OCI-LY7 (cell line): ENCODE results near the gene KCNIP4. TPM values are rescaled to one million over a fixed set of nuclear protein-coding genes. Genes with fewer than 3 reads are reported as not detected.

Experiments
- BruUV-seq: library from RNA; stranded (reverse); fragments of 400-500 nt; replicated peaks from 2 replicates; lab custom pipeline; 2021; lab: Mats Ljungman, UMichigan
- CTCF ChIA-PET: fragments of 300-600 bp; sonication (Branson Sonifier 250); formaldehyde crosslinking; loops from one replicate; lab custom pipeline; 2022; ENCODE audit warnings: antibody characterized with exemption; ENCODE audit not compliant: unreplicated experiment; lab: Charles Lee
- POLR2A ChIA-PET: fragments of 300-600 bp; sonication (Branson Sonifier 250); formaldehyde crosslinking; loops from one replicate; lab custom pipeline; 2022; ENCODE audit warnings: antibody characterized with exemption; lab: Charles Lee
- DNase-seq: peaks from one replicate; pipeline ENCODE4 v3.0.0-alpha.2; 2015; ENCODE audit warnings: low spot score
- H2AFZ ChIP-seq: fragments of 200-600 bp; sonication (generic), shearing (Covaris generic); 2 replicates; pipeline ENCODE4 v1.6.1; 2014; ENCODE audit warnings: mild to moderate bottlenecking, antibody characterized with exemption, low read length, moderate library complexity
- H3K27ac ChIP-seq: fragments of 200-600 bp; sonication (generic); 2 replicates; pipeline ENCODE4 v1.5.1; 2014; ENCODE audit warnings: mixed run types, low read depth, mild to moderate bottlenecking, moderate library complexity, low read length, inconsistent platforms; ENCODE audit not compliant: poor library complexity, severe bottlenecking
- H3K36me3 ChIP-seq: fragments of 200-600 bp; sonication (generic); 2 replicates; pipeline ENCODE4 v1.6.1; 2014; ENCODE audit warnings: mild to moderate bottlenecking, antibody characterized with exemption, low read length, moderate library complexity, mixed read lengths; ENCODE audit not compliant: insufficient read depth
- H3K4me1 ChIP-seq: fragments of 200-600 bp; sonication (generic); 2 replicates; pipeline ENCODE4 v1.5.1; 2014; ENCODE audit warnings: mild to moderate bottlenecking, low read length; ENCODE audit not compliant: insufficient read depth, poor library complexity, severe bottlenecking
- H3K4me2 ChIP-seq: fragments of 200-600 bp; sonication (generic); 2 replicates; pipeline ENCODE4 v1.6.1; 2014; ENCODE audit warnings: mild to moderate bottlenecking, low read length
- H3K4me3 ChIP-seq: fragments of 200-600 bp; sonication (generic); 2 replicates; pipeline ENCODE4 v1.5.1; 2014; ENCODE audit warnings: mild to moderate bottlenecking, low read depth, low read length; ENCODE audit not compliant: poor library complexity, severe bottlenecking
- H3K79me2 ChIP-seq: fragments of 200-600 bp; sonication (generic); 2 replicates; pipeline ENCODE4 v1.6.1; 2016; ENCODE audit warnings: low read depth, mild to moderate bottlenecking, low read length, moderate library complexity, mixed read lengths; ENCODE audit not compliant: insufficient read depth
- H3K9me2 ChIP-seq: fragments of 200-600 bp; sonication (generic); 2 replicates; pipeline ENCODE4 v1.6.1; 2016; ENCODE audit warnings: mild to moderate bottlenecking, low read length, mixed read lengths; ENCODE audit not compliant: insufficient read depth
- H3K9me3 ChIP-seq: fragments of 200-600 bp; sonication (generic); 2 replicates; pipeline ENCODE4 v1.6.1; 2014; ENCODE audit warnings: mild to moderate bottlenecking, mixed run types, low read length, mixed read lengths
- H4K20me1 ChIP-seq: fragments of 200-600 bp; sonication (generic); 2 replicates; pipeline ENCODE4 v1.6.1; 2014; ENCODE audit warnings: mild to moderate bottlenecking, antibody characterized with exemption, low read length, moderate library complexity, mixed read lengths; ENCODE audit not compliant: insufficient read depth
- CTCF ChIP-seq: fragments of 200-600 bp; sonication (generic); conservative IDR thresholded peaks from 2 replicates; pipeline ENCODE4 v1.5.1; 2014; ENCODE audit warnings: mild to moderate bottlenecking, antibody characterized with exemption, low read length, moderate library complexity, mixed read lengths
- EZH2phosphoT487 ChIP-seq: fragments of 200-600 bp; sonication (generic); IDR thresholded peaks from 2 replicates; pipeline ENCODE4 v1.6.1; 2018; ENCODE audit warnings: low read depth, borderline replicate concordance, mild to moderate bottlenecking, mixed run types, antibody characterized with exemption, low read length, moderate library complexity, mixed read lengths
- intact Hi-C: fragments of 100-400 bp; cut with micrococcal nuclease; formaldehyde crosslinking; loops from one replicate; pipeline ENCODE4 v1.10.0; 2022; ENCODE audit not compliant: unreplicated experiment
- microRNA-seq: library from miRNA; unstranded; fragments of <30 nt; microRNA quantifications from one replicate; pipeline ENCODE4 v1.2.0, GENCODE V29; 2022; ENCODE audit warnings: borderline replicate concordance
- total RNA-seq, 2 experiments: library from RNA; depleted of rRNA in 1 of 2; stranded (reverse); fragments of >200 nt in 1 of 2; shearing (Covaris generic) in 1 of 2; gene quantifications; 2 replicates each; pipeline ENCODE4 v1.2.3, GENCODE V29; 2014 to 2022

KCNIP4 gene
- total RNA-seq, 2 experiments from 2014 or later = not detected

- Histone ChIP-seq H2AFZ (no peak overlapping the region), H3K4me3 (no peak overlapping the region), H3K4me1 (no peaks in the 10 kb centered on the region), H3K9me3 (no peaks in the 10 kb centered on the region), H3K9me2 (no peaks in the 10 kb centered on the region), H3K79me2 (no peaks in the 10 kb centered on the region), H3K4me2 (no peak overlapping the region), H3K27ac (no peak overlapping the region), H4K20me1 (no peaks in the 10 kb centered on the region), H3K36me3 (no peaks in the 10 kb centered on the region)
- CTCF ChIA-PET = no interaction called here
- BruUV-seq = no TSS peak
- DNase-seq = no peak
- intact Hi-C loops = loop anchor here (10.0 kb wide), 2 partner anchors 136 to 376 kb away; no protein-coding TSS in a partner anchor
- TF ChIP-seq EZH2phosphoT487 (no peak), CTCF (no peak)
- POLR2A ChIA-PET = interaction anchor here (0.6 to 0.7 kb wide), 2 partner anchors 19 to 862 kb away, joined by 3 read pairs; partner anchors contain the start of gene PACRGL
Observed at GRCh38 chr4:20680736-20681135, 1267.8 kb downstream of the KCNIP4 start.

GRCh38 chr4:20679951-20680350 lies 1268.6 kb downstream of the KCNIP4 start:
- ChIA-PET CTCF (no interaction called here), POLR2A (no interaction called here)
- DNase-seq = no peak
- no peaks in the 10 kb centered on the region for H3K79me2 ChIP-seq
- no peak overlapping the region for H3K4me3 ChIP-seq
- TF ChIP-seq CTCF = no peak
- TF ChIP-seq EZH2phosphoT487 = no peak
- no peak overlapping the region for H3K27ac ChIP-seq
- BruUV-seq = no TSS peak
- H3K9me3 ChIP-seq = no peaks in the 10 kb centered on the region
- H3K9me2 ChIP-seq = no peaks in the 10 kb centered on the region
- no peak overlapping the region for H3K4me2 ChIP-seq
- no peaks in the 10 kb centered on the region for H3K4me1 ChIP-seq
- intact Hi-C loops = loop anchor here (10.0 kb wide), 2 partner anchors 135 to 375 kb away; no protein-coding TSS in a partner anchor
- no peaks in the 10 kb centered on the region for H4K20me1 ChIP-seq
- H2AFZ ChIP-seq = no peak overlapping the region
- no peaks in the 10 kb centered on the region for H3K36me3 ChIP-seq

Small RNA genes lying within 50 kb of the gene (microRNA-seq; reads per million reads assigned to microRNA genes)
- not detected for gene MIR7978
